GOT3 (cell line): ENCODE data around the gene SMPDL3A.
A peak's percentile ranks its signal among the peaks of the same experiment; 100 is the strongest.
"Not testable (repeated sequence)": the region's sequence is repeated elsewhere in the genome, so short reads cannot be mapped to it uniquely, and the experiment has no call there.

Source experiments
- DNase-seq: peaks from one replicate; lab custom pipeline; 2025; ENCODE audit warnings: mixed read lengths; lab: John Stamatoyannopoulos, UW

The SMPDL3A gene, protein sequence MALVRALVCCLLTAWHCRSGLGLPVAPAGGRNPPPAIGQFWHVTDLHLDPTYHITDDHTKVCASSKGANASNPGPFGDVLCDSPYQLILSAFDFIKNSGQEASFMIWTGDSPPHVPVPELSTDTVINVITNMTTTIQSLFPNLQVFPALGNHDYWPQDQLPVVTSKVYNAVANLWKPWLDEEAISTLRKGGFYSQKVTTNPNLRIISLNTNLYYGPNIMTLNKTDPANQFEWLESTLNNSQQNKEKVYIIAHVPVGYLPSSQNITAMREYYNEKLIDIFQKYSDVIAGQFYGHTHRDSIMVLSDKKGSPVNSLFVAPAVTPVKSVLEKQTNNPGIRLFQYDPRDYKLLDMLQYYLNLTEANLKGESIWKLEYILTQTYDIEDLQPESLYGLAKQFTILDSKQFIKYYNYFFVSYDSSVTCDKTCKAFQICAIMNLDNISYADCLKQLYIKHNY

DNA sequence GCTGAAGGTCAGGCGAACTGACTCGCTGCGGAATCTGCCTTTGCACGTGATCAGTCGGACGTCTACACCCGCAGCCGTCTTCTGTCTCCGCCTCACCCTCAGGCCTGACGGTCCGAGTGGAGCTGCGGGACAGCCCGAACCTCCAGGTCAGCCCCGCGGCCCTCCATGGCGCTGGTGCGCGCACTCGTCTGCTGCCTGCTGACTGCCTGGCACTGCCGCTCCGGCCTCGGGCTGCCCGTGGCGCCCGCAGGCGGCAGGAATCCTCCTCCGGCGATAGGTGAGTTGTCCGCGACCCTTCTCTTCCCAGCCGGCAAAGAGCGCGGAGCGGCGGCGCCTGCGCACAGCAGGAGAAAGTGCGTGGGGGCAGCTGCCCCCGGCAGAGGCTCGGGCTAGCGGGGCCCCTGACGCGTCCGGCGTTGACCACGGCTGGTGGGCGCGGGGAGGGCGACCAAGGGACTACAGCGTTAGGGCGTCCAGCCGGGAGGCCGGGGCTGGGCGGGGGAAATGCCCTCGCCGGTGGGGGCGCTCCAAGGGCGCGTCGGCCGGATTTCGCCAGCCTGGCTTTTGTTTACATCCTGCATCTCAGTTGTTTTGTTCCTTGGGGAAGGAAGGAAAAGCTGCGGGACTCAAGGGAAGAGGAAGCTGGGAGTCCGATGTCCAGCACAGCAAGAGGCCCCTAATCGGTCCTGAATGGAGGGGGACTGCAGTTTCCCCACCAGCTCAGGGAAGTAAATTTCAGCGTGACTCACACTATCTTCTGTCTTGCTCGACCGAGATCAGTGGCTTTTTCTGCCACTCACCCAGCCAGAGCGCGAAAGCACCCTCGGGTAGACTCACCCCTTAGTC, at the start of gene SMPDL3A:
Gene SMPDL3A (plus strand): TSS at position 77 of the 846 bp plus-strand sequence. CDS start 89 bp downstream, at position 166.
- peak; percentile 24 for DNase-seq

DNA sequence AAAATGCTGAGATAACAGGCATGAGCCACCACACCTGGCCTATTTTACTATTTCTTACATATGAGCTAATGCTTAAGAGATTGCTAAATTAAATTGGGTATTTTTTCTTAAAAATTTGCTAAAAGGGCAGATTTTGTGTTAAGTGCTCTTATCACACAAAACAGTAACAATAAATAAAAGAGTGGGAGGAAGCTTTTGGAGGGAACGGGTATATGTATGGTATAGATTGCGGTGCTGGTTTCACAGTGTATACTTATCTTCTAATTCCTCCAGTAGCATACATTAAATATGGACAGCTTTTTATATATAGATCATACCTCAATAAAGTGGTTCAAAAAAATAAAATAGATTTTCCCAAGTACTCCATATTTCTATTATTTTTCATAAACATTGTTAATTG, 49.0 kb upstream of the SMPDL3A start:
- DNase-seq: no peak

DNA sequence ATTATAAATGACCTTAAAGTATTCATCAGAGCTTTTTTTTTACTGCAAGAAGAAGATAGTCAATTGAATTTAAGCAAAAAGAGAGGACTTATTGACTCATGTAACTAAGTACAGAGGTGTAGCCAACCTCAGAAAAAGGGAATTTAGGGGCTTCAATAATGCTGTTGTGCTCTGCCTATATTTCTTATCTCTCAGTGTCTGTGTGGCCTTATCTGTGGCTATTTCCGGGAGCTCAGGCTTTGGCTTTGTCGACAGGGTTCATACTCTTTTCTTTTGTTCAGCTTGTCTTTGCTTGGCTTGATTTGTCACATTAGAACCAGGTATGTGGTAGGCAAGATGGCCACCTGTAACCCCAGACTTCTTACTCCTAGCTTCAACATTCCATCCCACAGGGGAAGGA, 48.1 kb upstream of the SMPDL3A start:
- DNase-seq: no peak

DNA sequence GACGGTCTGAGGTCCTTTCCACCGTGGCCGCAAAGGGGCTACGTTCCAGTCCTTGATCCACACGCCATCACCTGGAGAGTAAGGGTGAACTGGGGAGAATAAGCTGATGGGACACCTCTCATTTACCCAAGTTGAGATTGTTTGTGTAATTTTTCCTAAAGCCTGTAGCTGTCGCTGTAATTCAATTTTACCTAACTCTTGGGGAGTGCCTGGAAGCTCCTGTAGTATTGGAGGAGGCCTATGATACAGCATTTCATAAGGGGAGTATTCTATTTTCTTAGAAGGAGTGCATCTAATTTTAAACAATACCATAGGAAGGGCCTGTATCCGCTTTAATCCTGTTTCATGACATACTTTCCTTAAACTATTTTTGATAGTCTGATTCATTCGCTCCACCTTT, 44.8 kb upstream of the SMPDL3A start:
- not testable (repeated sequence) for DNase-seq

DNA sequence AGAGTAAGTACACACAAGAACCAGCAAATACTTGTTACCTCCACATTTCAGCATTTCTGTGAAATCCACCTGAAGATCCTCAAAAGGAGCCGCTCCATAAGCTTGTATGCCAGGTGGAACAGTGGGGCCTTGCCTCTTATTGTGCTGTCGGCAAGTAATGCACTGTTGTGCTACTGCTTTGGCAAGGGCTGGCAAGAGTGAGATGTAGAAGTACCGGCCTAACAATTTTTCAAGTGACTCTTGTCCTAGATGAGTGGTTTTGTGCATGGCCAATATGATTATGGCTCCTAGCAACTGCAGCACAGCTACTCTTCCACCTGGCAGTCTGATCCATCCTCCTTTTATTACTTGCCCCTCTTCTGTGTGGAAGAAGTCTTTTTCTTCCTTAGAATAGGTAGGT, 44.2 kb upstream of the SMPDL3A start:
- not testable (repeated sequence) for DNase-seq

DNA sequence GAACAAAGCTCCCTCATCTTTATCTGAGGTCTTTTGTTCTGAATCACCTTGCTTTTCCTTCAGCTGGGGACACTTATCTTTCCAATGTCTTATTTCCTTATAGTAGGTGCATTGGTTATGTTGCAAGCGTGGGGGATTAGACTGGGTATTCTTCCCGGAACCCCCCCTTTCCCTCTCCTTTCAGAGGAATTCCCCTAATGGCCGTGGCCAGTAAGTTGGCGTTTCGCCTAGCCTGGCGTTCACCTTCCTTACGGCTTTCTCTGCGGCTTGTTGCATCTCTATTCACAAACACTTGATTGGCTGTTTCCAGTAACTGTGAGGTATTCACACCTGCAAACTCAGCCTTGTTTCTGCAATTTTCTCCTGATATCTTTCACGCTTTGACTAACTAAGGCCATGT, 42.4 kb upstream of the SMPDL3A start:
- DNase-seq: no peak

DNA sequence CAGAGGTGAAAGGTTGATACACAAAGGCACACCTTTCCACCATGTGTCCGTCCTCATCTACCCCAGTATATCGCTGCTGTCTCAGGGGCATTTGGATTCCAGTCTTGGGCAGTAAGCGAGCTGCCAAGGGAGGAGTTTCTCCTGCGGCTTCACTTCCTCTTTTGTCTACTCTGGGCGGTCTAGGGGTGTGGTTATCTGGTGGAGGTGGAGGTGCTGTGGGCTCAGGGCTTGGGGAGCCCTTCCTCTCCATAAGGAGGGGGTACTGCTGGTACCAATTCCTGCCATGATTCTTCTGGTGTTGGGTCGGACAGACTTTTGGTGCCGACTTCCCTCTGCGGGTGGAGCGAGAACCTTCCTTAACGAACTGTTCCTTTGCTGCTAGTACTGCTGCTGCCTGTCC, 41.5 kb upstream of the SMPDL3A start:
- DNase-seq: no peak

DNA sequence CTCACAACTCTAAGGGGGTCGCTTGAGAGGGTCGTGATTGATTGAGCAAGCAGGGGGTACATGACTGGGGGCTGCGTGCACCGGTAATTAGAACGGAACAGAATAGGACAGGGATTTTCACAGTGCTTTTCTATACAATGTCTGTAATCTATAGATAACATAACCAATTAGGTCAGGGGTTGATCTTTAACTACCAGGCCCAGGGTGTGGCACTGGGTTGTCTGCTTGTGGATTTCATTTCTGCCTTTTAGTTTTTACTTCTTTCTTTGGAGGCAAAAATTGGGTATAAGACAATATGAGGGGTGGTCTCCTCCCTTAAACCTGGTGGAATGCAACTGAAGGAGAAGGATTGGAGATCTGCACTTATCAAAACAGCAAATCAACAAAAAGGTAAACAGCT, 40.1 kb upstream of the SMPDL3A start:
- not testable (repeated sequence) for DNase-seq

DNA sequence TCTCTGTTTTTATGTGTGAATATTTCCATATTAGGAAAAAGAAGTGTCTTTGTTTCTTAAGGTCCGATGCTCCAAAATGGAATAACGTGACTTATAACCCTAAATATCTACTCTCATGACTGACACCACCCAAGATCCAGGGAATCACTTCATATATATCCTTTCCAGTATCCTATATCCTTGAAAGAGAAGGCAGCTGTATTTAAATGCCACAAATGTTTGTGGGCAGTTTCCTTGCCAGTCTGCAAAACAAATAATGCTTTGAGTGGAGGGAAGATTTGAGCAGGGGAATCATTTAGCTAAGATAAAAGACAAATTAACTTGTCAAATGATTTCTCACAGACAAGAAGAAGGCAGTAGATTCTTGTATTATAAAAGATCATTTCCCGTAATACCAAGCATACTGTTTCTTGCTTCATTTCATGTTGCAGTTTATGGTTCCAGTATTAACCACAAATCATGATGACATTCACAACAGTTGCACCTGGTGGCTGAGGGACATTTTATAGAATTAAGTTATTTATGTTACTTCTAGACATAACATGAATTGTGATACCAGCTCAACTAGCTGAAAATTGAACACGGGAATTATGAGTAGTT, 39.5 kb upstream of the SMPDL3A start:
- DNase-seq: no peak

DNA sequence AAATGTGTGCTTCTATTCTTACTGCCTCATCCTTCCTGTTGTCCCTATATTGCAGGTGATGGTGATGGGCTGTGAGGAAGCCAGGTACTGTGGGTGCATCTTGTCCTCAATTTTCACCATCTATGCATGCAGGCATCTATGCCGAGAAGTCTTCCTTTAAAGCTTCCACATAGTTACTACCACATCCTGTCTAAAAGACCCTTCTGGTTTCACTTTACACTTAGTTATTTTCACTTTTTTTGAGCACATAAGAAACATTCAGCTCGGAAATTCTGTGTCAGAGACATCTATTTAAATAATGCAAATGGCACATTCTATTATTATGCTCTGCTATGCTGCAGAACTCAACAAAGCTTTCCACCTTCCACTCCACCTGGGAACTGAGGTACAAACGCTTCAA, 37.7 kb upstream of the SMPDL3A start:
- no peak for DNase-seq

DNA sequence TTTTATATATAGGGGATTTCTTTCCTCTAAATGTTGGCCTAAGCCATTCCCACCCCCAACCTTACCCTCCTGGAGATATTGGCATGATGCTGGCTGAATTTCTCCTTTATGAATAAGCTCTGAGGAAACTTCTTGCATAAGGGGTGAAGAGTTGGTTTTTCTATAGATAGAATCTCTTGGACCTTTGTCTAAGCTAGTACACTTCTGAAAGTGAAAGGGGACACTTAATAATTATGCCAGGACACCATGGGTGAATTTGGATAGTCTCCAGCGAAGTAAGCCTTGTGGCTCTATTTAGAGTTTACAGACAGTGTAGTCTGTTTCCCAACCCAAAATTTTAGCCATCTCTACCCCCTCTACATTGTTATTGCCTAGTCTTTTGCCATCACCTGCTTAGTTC, 36.6 kb upstream of the SMPDL3A start:
- no peak for DNase-seq

DNA sequence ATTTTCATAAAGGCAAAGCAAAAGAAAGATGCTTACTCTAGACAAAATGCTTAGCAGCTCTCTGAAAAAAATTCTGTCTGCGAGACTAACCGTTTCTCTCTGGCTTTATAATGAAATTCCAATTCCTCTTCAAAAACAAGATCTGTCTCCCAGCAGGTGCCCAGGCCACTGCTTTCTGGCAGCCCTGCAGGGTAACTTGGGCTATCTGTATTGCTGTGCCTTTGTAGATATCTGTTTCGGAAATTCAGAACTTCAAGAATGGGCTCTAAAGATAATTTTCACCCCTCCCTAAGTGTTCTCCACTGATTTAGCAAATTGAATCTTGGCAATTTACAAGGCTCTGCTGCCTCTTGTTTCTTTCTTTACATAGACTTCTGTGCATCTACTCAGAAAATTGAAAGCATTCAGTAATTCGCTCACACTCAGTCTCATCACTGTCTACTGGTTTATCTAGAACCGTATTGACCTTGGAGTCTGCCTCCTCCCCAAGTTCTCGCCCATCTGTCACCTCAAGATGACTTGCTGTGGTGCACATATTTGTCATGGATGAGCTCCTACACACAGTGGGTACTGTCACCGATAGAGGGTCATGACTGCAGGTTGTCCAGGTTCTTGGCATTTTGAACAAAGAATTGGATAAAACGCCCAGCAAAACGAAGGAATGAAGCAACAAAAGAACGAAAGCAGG, 35.9 kb upstream of the SMPDL3A start:
- no peak for DNase-seq

DNA sequence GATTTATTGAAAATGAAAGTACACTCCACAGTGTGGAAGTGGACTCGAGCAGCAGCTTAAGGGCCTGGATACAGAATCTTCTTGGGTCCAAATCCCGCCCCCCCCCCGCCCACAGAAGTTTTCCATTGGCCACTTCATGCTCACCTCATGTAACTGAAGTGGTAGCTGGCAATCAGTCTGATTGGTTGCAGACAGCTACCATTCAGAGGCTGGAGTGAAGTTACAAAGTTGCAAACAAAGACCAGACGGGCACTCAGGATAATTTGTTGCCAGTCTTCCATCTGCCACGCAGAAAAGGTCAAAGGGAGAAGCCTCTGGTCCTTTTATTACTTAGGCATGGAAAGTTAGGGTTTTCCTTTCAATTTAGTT, 35.4 kb upstream of the SMPDL3A start:
- DNase-seq: no peak

DNA sequence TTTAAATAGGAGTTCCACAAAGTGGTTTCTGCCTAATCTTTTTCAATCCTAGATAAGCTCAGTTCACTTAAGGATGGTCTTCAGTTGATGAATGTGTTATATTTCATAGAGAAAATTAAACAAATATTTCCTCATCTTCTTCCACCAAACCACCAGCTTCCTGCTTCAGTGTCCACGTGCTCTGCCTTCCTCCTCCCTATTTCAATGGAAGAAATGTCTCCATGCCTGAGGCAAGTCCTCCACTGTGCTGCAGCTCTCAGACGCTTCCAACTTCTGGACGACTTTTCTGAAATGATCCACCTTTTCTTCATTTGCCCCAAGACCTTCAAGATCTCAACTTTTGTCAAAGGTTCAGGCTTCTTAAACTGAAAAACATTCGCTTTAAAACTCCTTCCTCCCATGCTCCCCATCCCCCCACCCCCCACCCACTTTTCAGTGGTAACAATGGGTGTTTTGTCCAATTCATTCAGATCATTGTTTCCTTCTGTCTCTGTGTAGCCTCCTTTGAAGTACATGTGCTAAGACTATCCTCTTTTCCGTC, 34.8 kb upstream of the SMPDL3A start:
- DNase-seq: no peak

DNA sequence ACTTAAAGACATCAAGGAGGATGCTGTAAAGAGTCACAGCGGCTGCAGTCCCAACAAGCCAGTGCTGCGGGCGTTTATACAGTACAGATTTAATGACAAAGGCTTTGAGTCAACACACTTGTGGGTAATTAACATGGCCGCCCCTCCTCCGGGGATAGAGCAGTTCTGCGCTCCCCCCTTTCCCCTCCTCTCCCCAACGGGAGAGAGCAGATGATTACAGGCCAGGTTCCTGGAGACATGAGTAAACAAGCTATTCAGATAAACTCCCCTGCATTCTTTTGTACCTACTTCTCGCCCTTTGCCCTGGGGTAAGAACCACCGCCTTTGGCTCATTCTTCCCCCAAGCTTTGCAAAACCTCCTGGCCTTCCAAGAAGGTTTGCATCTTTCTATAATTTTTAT, 33.2 kb upstream of the SMPDL3A start:
- DNase-seq: no peak

DNA sequence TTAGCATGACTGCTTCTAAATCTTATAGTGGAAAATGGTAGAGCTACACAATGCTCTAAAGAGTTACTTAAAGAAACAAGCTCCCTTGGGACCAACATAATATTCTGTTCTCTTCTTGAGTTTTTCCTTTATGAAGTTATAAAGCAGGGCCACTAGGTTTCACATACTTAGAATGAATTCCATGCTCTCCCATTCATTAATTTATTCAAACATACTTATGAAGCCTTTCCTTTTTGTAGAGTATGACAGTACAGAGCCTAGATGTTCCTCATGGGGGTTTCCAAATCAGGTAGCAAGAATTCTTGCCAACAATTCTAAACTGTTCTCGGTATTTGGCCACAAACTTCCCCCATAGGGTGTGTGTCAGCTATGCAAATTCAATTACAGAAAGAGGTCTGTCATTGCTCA, 30.1 kb upstream of the SMPDL3A start:
- no peak for DNase-seq

DNA sequence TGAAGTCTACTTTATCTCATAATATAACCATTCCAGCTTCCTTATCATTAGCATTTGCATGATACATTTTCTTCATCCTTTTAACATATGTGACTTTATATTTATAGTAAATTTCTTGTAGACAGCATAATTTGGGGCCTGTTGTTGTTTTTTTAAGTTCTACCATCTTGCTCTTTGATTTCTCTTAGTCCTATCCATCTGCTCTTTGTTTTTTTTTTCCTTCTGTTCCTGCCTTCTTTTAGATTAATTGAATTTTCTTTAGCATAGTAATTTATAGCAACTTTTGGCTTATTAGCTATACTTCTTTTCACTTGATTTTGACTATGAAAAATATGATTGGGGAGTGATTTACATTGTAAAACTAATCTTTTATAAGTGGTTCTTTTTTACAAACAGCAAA, 28.7 kb upstream of the SMPDL3A start:
- no peak for DNase-seq

DNA sequence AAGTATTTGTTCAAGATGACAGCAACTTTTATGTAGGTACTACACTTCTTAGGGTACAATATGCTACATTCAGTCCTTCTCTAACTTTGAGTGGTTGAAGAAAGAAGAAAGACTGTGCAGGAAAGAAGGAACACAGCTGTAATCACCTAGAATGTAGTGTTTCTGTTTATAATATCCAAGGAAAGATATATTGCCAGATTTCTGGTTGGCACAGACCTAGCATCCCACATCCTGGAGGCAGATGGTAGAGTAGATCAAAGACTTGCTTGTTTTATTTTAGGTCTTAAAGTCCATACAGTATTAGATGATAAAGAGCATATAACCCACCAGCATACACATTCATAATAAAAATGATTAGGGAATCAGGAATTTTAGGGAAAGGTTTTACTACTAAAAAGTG, 22.8 kb upstream of the SMPDL3A start:
- DNase-seq: no peak

DNA sequence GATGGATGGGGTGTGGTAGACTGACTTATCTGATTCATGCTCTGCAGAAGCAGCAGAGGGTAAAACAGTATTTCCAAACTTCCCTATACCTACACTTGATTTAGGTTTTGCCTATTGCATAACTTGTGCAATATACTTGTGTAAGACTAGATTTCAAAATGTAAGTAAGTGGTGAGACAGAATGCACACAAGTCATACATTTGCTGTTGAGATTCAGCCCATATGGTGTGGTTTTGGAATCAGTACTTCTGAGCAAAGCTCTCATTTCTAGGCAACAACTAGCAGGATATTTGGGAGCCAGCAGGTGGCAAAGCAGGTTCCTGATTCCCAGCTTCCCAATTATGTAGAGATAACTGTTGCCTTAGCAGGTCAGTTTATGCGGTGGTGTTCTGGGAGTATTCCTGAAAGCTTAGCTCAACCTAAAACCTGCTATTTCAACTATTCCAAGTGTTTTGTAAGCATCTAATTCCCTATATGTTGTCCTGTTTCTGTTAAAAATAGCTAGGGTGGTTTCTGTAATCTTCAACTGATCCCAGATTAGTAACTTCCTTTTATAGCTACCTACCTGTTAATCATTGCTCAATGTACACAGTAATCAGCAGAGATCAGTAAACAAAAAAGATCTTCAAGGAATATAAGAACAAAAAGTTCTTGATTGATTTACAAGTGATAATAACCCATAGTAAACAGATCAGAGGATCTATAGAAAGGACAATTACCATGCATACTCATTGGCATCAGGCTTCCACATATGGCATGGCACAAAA, 18.0 kb upstream of the SMPDL3A start:
- no peak for DNase-seq

DNA sequence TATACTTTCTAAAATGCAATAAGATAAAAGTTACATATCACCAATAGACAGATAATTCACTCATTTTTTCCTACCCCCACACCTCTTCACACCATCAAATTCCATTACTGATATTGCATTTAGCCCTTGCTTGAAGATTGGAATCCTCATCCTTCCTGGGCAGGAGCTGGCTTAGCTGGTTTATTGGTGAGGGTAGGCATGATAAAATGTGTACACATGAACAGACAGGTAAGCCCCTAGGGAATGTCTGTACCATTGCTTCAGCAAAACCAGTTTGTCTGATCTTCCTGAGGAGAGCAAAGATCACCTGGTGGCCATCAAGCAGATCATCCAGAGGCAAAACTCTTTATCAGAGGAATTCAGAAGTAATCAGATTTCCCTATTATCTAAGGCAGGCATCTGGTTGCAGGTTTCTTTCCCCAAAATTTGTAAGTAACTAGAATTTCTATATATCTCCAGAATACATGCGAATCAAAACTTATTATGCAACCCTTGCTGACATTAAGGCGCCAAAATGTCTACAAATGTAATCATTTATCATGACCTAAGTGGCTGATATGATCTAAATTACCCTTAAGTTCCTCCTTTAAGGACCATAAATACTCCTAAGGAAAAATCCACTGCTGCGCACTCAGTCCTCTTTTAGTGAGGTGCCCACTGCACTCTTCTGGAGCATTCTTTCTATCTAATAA, 16.2 kb upstream of the SMPDL3A start:
- DNase-seq: no peak

DNA sequence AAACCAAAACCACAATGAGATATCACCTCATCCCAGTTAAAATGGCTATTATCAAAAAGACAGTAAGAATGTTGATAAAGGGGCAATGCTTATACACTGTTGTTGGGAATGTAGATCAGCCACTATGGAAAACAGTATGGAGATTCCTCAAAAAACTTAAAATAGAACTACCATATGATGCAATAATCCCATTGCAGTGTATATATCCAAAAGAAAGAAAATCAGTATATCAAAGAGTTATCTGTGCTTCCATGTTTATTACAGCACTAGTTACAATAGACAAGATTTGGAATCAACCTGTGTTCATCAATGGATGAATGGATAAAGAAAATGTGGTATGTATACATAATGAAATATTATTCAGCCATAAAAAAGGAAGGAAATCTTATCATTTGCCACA, 13.1 kb upstream of the SMPDL3A start:
- no peak for DNase-seq
